LNCaP clone FGC (cell line): ENCODE results near the gene NFKBIL1.
"Not testable (repeated sequence)": the region's sequence is repeated elsewhere in the genome, so short reads cannot be mapped to it uniquely, and the experiment has no call there.

ENCODE experiments used
- DNase-seq: peaks from one replicate; pipeline ENCODE4 v3.0.0-alpha.2; 2011; ENCODE audit warnings: low read depth
- H3K4me3 ChIP-seq: 2 replicates; pipeline ENCODE4 v1.5.1; 2011; ENCODE audit warnings: mild to moderate bottlenecking, low read depth, low read length, control low read depth
- TF ChIP-seq, protein P1 (sequence below): IDR thresholded peaks from 2 replicates; pipeline ENCODE4 v1.5.1; 2012; ENCODE audit warnings: mild to moderate bottlenecking; ENCODE audit not compliant: control insufficient read depth, insufficient read depth; ENCODE audit errors: extremely low read depth

The NFKBIL1 gene

DNA sequence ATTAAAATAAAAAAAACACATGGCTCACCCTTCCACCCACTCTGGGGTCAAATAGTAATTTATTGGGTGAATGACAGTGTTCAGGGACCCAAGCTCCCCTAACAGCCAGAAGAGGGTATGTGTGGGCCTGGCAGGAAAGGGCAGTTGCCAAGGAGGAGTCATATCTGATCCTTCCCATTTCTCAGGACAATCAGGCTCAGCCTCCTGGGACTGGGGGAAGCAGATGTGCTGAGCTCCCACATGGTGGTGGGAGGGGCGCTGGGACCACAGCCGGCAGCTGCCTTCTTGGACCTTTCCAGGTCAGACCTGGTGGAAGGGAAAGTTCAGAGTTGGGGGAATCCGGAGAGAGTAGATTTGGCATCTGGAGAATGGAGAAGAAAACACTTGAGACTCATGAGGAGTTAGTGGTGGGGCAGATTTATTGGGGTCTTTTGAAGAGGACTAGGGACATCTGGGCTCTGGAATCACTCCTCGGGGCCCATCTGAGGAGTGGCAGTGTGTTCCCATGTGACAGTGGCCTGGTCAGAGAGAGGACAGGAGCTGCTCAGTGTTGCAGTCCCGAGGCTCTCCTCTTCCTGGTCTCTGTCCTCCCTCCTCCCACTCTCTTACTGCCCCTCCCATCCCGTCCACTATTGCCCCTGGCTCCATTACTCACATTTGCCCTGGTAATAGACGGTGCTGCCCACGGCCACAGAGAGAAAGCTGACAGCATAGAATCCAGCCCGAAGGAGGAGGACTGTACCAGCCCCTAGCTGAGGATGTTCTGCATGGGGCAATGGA lies 41.7 kb downstream of the NFKBIL1 start:
- H3K4me3 ChIP-seq, result no peak overlapping the region

GRCh38 chr6:31590691-31591090 lies 43.3 kb downstream of the NFKBIL1 start:
- not testable (repeated sequence) for DNase-seq, H3K4me3 ChIP-seq

More for the DNA sequence above, 41.7 kb downstream of the NFKBIL1 start:
- DNase-seq, result no peak
- TF ChIP-seq, protein P1, sequence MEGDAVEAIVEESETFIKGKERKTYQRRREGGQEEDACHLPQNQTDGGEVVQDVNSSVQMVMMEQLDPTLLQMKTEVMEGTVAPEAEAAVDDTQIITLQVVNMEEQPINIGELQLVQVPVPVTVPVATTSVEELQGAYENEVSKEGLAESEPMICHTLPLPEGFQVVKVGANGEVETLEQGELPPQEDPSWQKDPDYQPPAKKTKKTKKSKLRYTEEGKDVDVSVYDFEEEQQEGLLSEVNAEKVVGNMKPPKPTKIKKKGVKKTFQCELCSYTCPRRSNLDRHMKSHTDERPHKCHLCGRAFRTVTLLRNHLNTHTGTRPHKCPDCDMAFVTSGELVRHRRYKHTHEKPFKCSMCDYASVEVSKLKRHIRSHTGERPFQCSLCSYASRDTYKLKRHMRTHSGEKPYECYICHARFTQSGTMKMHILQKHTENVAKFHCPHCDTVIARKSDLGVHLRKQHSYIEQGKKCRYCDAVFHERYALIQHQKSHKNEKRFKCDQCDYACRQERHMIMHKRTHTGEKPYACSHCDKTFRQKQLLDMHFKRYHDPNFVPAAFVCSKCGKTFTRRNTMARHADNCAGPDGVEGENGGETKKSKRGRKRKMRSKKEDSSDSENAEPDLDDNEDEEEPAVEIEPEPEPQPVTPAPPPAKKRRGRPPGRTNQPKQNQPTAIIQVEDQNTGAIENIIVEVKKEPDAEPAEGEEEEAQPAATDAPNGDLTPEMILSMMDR, result no peak

GRCh38 chr6:31592396-31592771 lies 45.0 kb downstream of the NFKBIL1 start:
- DNase-seq, result no peak
- H3K4me3 ChIP-seq, result no peak overlapping the region
- TF ChIP-seq, protein P1, result no peak

- no peak for DNase-seq
- H3K4me3 ChIP-seq, result no peak overlapping the region
- TF ChIP-seq, protein P1, result peak; percentile 13; the same call in 1 of the 2 replicates
Measured at GRCh38 chr6:31597006-31597405, 49.6 kb downstream of the NFKBIL1 start.

DNA sequence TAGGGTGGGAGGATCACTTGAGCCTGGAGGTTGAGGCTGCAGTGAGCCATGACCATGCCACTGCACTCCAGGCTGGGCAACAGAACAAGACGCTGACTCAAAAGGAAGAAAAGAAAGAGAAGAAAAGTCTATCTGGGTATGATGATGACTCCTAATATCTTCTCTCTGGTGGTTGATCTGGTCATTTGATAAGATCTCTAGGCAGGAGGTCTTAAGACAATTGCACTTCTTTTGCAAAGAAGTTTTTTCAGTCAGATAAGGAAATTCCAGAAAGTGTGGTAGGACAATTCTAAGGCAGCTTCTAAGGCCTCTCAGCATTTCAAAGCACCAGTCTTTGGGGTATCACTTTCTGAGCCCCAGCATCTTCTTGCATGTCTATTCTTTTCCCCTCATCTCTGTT lies 59.9 kb downstream of the NFKBIL1 start:
- DNase-seq, result no peak
- TF ChIP-seq, protein P1, result no peak
- H3K4me3 ChIP-seq, result no peak overlapping the region
